WTC11 (cell line): ENCODE data around the gene NFIA. TPM values are rescaled to one million over a fixed set of nuclear protein-coding genes. Genes with fewer than 3 reads are reported as not detected.

ENCODE experiments used
- ATAC-seq: fragments of 200-7000 bp; cut with Tn5 transposase; 2 replicates; pipeline ENCODE4 v1.10.0; 2021; ENCODE audit warnings: mild to moderate bottlenecking, moderate library complexity
- CTCF ChIA-PET: fragments of 300-600 bp; sonication (Branson Sonifier 250); formaldehyde crosslinking; loops from one replicate; lab custom pipeline; 2021; ENCODE audit warnings: antibody characterized with exemption; lab: Charles Lee
- POLR2A ChIA-PET: fragments of 350-600 bp; sonication (Branson Sonifier 250); formaldehyde crosslinking; loops from one replicate; lab custom pipeline; 2021; ENCODE audit warnings: antibody characterized with exemption; lab: Charles Lee
- DNase-seq: peaks from one replicate; pipeline ENCODE4 v3.0.0; 2021; ENCODE audit warnings: low spot score
- H3K27ac Mint-ChIP-seq: 2 replicates; pipeline ENCODE4 v1.8.0; 2021; ENCODE audit warnings: mixed read lengths
- H3K27me3 Mint-ChIP-seq: 2 replicates; pipeline ENCODE4 v1.8.0; 2021; ENCODE audit warnings: low read depth, mild to moderate bottlenecking, moderate library complexity, mixed read lengths
- H3K36me3 Mint-ChIP-seq: 2 replicates; pipeline ENCODE4 v1.8.0; 2021; ENCODE audit warnings: mixed read lengths
- H3K4me1 Mint-ChIP-seq: 2 replicates; pipeline ENCODE4 v1.8.0; 2022; ENCODE audit warnings: mixed read lengths
- H3K4me3 Mint-ChIP-seq: 2 replicates; pipeline ENCODE4 v1.8.0; 2021; ENCODE audit warnings: mild to moderate bottlenecking, moderate library complexity, mixed read lengths
- H3K9me3 Mint-ChIP-seq: 2 replicates; pipeline ENCODE4 v1.8.0; 2021; ENCODE audit warnings: mixed read lengths
- ATF2 ChIP-seq: sonication (generic); formaldehyde crosslinking; IDR thresholded peaks from 2 replicates; pipeline ENCODE4 v1.8.1; 2022; ENCODE audit warnings: low read depth, missing genetic modification reagents, borderline replicate concordance
- CREB1 ChIP-seq: sonication (generic); formaldehyde crosslinking; IDR thresholded peaks from 2 replicates; pipeline ENCODE4 v1.8.0; 2023; ENCODE audit warnings: mild to moderate bottlenecking, missing genetic modification reagents
- E2F4 ChIP-seq: sonication (generic); formaldehyde crosslinking; IDR thresholded peaks from 2 replicates; pipeline ENCODE4 v1.8.1; 2022; ENCODE audit warnings: low read depth, mild to moderate bottlenecking, moderate library complexity, missing genetic modification reagents, borderline replicate concordance
- JAZF1 ChIP-seq: fragments of 250-450 bp; sonication (Bioruptor Pico); IDR thresholded peaks from 2 replicates; pipeline ENCODE4 v1.9.0; 2021; ENCODE audit warnings: moderate library complexity, mild to moderate bottlenecking, inconsistent platforms
- NFE2L1 ChIP-seq: sonication (generic); formaldehyde crosslinking; IDR thresholded peaks from 2 replicates; pipeline ENCODE4 v1.8.1; 2023; ENCODE audit warnings: missing genetic modification reagents
- NR2C2 ChIP-seq: sonication (generic); formaldehyde crosslinking; IDR thresholded peaks from 2 replicates; pipeline ENCODE4 v1.8.0; 2022; ENCODE audit warnings: mild to moderate bottlenecking, missing genetic modification reagents
- SMAD4 ChIP-seq: sonication (generic); formaldehyde crosslinking; IDR thresholded peaks from 2 replicates; pipeline ENCODE4 v1.8.0; 2022; ENCODE audit warnings: mild to moderate bottlenecking, missing genetic modification reagents
- TCF7 ChIP-seq: sonication (generic); formaldehyde crosslinking; IDR thresholded peaks from 2 replicates; pipeline ENCODE4 v1.8.0; 2022; ENCODE audit warnings: mild to moderate bottlenecking, low read depth, missing genetic modification reagents, moderate library complexity
- USF2 ChIP-seq: sonication (generic); formaldehyde crosslinking; IDR thresholded peaks from 2 replicates; pipeline ENCODE4 v1.8.1; 2023; ENCODE audit warnings: mild to moderate bottlenecking, missing genetic modification reagents, moderate library complexity
- ZNF423 ChIP-seq: fragments of 250-450 bp; sonication (Bioruptor Pico); IDR thresholded peaks from 2 replicates; pipeline ENCODE4 v2.1.2; 2022; ENCODE audit warnings: mild to moderate bottlenecking, moderate library complexity
- total RNA-seq: library from RNA; stranded (reverse); gene quantifications from 3 replicates; pipeline ENCODE4 v1.2.3, GENCODE V29; 2021
- TF ChIP-seq, protein P1 (sequence below): fragments of 250-450 bp; sonication (Bioruptor Pico); IDR thresholded peaks from 2 replicates; pipeline ENCODE4 v2.1.2; 2022; ENCODE audit warnings: mild to moderate bottlenecking, moderate library complexity
- TF ChIP-seq, protein P2 (sequence below): sonication (generic); formaldehyde crosslinking; IDR thresholded peaks from 2 replicates; pipeline ENCODE4 v1.8.0; 2023; ENCODE audit warnings: mild to moderate bottlenecking, missing genetic modification reagents
- TF ChIP-seq, protein P3 (sequence below): fragments of 250-450 bp; sonication (Bioruptor Pico); IDR thresholded peaks from 2 replicates; pipeline ENCODE4 v1.9.0; 2021; ENCODE audit warnings: mild to moderate bottlenecking
- TF ChIP-seq, protein P4 (sequence below): sonication (generic); formaldehyde crosslinking; IDR thresholded peaks from 2 replicates; pipeline ENCODE4 v1.8.0; 2022; ENCODE audit warnings: mild to moderate bottlenecking, missing genetic modification reagents

The NFIA gene
- total RNA-seq, 1 experiment from 2014 or later, result 16.7 TPM

GRCh38 chr1:61285371-61285885 is 203.1 kb downstream of the NFIA start:
- POLR2A ChIA-PET, result interaction anchor here (0.5 kb wide), 1 partner anchor 43 kb away, joined by 3 read pairs; no protein-coding TSS in a partner anchor

DNA sequence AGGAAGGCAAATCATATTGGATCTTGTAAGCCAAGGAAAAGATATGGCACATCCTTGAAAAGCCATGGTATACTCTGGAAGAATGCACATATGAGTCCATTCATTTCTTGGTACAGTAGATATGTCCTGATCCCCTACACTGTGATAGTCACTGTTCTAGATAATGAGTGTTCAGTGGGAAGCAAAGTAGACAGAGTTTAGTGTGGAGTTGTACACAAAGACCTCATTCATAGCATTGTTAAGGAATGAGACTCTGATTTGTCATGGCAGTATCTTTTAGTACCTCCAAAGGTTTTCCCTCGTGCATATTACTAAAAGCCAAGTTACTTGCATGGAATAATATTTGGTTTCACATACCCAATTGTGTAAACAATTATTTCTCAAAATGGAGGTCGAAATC is 204.7 kb downstream of the NFIA start:
- H3K27ac Mint-ChIP-seq, result no peak overlapping the region; the same call in 1 of the 2 replicates
- ChIA-PET POLR2A (no interaction called here), CTCF (no interaction called here)
- ATAC-seq (no peak), DNase-seq (no peak)
- no peak overlapping the region for H3K4me3 Mint-ChIP-seq
- H3K27me3 Mint-ChIP-seq, result no peaks in the 10 kb centered on the region
- H3K9me3 Mint-ChIP-seq, result no peaks in the 10 kb centered on the region
- peaks cover 54% of the 10 kb centered on the region for H3K4me1 Mint-ChIP-seq
- H3K36me3 Mint-ChIP-seq, result no peaks in the 10 kb centered on the region
- TF ChIP-seq NFE2L1, result no peak
- TF ChIP-seq USF2 (CRISPR knock-in tag), result no peak
- no peak for TF ChIP-seq NR2C2
- TF ChIP-seq, protein P1, sequence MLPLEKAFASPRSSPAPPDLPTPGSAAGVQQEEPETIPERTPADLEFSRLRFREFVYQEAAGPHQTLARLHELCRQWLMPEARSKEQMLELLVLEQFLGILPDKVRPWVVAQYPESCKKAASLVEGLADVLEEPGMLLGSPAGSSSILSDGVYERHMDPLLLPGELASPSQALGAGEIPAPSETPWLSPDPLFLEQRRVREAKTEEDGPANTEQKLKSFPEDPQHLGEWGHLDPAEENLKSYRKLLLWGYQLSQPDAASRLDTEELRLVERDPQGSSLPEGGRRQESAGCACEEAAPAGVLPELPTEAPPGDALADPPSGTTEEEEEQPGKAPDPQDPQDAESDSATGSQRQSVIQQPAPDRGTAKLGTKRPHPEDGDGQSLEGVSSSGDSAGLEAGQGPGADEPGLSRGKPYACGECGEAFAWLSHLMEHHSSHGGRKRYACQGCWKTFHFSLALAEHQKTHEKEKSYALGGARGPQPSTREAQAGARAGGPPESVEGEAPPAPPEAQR (CRISPR knock-in tag), result no peak
- TF ChIP-seq JAZF1 (CRISPR knock-in tag), result no peak
- no peak for TF ChIP-seq TCF7 (CRISPR knock-in tag)
- TF ChIP-seq, protein P2, sequence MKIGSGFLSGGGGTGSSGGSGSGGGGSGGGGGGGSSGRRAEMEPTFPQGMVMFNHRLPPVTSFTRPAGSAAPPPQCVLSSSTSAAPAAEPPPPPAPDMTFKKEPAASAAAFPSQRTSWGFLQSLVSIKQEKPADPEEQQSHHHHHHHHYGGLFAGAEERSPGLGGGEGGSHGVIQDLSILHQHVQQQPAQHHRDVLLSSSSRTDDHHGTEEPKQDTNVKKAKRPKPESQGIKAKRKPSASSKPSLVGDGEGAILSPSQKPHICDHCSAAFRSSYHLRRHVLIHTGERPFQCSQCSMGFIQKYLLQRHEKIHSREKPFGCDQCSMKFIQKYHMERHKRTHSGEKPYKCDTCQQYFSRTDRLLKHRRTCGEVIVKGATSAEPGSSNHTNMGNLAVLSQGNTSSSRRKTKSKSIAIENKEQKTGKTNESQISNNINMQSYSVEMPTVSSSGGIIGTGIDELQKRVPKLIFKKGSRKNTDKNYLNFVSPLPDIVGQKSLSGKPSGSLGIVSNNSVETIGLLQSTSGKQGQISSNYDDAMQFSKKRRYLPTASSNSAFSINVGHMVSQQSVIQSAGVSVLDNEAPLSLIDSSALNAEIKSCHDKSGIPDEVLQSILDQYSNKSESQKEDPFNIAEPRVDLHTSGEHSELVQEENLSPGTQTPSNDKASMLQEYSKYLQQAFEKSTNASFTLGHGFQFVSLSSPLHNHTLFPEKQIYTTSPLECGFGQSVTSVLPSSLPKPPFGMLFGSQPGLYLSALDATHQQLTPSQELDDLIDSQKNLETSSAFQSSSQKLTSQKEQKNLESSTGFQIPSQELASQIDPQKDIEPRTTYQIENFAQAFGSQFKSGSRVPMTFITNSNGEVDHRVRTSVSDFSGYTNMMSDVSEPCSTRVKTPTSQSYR (CRISPR knock-in tag), result no peak
- TF ChIP-seq ZNF423 (CRISPR knock-in tag), result no peak
- TF ChIP-seq, protein P3, sequence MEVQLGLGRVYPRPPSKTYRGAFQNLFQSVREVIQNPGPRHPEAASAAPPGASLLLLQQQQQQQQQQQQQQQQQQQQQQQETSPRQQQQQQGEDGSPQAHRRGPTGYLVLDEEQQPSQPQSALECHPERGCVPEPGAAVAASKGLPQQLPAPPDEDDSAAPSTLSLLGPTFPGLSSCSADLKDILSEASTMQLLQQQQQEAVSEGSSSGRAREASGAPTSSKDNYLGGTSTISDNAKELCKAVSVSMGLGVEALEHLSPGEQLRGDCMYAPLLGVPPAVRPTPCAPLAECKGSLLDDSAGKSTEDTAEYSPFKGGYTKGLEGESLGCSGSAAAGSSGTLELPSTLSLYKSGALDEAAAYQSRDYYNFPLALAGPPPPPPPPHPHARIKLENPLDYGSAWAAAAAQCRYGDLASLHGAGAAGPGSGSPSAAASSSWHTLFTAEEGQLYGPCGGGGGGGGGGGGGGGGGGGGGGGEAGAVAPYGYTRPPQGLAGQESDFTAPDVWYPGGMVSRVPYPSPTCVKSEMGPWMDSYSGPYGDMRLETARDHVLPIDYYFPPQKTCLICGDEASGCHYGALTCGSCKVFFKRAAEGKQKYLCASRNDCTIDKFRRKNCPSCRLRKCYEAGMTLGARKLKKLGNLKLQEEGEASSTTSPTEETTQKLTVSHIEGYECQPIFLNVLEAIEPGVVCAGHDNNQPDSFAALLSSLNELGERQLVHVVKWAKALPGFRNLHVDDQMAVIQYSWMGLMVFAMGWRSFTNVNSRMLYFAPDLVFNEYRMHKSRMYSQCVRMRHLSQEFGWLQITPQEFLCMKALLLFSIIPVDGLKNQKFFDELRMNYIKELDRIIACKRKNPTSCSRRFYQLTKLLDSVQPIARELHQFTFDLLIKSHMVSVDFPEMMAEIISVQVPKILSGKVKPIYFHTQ (CRISPR knock-in tag), result no peak

More at GRCh38 chr1:61285371-61285885, 203.1 kb downstream of the NFIA start:
- Mint-ChIP-seq H3K27me3 (no peaks in the 10 kb centered on the region), H3K4me3 (no peak overlapping the region), H3K4me1 (peaks cover 47% of the 10 kb centered on the region), H3K36me3 (no peaks in the 10 kb centered on the region), H3K27ac (peak overlapping the region; percentile 74; the same call in 1 of the 2 replicates)
- CTCF ChIA-PET, result interaction anchor here (0.6 to 2.3 kb wide), 8 partner anchors 9 to 236 kb away, joined by 3 to 6 read pairs (median 4); no protein-coding TSS in a partner anchor
- ATAC-seq, result 0 out of 2 replicates have a peak, but pooled peaks have one; percentile 14
- no peak for TF ChIP-seq E2F4 (CRISPR knock-in tag)
- TF ChIP-seq CREB1, result no peak
- TF ChIP-seq ATF2, result no peak
- TF ChIP-seq, protein P4, sequence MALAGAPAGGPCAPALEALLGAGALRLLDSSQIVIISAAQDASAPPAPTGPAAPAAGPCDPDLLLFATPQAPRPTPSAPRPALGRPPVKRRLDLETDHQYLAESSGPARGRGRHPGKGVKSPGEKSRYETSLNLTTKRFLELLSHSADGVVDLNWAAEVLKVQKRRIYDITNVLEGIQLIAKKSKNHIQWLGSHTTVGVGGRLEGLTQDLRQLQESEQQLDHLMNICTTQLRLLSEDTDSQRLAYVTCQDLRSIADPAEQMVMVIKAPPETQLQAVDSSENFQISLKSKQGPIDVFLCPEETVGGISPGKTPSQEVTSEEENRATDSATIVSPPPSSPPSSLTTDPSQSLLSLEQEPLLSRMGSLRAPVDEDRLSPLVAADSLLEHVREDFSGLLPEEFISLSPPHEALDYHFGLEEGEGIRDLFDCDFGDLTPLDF (CRISPR knock-in tag), result no peak
- no peak for TF ChIP-seq TCF7 (CRISPR knock-in tag)
- no peak for TF ChIP-seq SMAD4 (CRISPR knock-in tag)
- TF ChIP-seq, protein P3 (CRISPR knock-in tag), result no peak
- TF ChIP-seq, all 79 proteins: peak for 0
- H3K9me3 Mint-ChIP-seq, result no peaks in the 10 kb centered on the region
- DNase-seq, result no peak
